GM19452 (cell line): ENCODE results near the gene RPA1.

Experiments used
- ATAC-seq: cut with Tn5 transposase; IDR thresholded peaks from one replicate; pipeline ENCODE4 v1.9.1; 2021; ENCODE audit not compliant: unreplicated experiment

RPA1 gene

GRCh38 chr17:1939981-1940809 is 110.4 kb downstream of the RPA1 start:
- ATAC-seq = no peak

GRCh38 chr17:1940810-1941185 is 111.0 kb downstream of the RPA1 start:
- no peak for ATAC-seq

- no peak for ATAC-seq
Observed at GRCh38 chr17:1941272-1942065, 111.7 kb downstream of the RPA1 start.

DNA sequence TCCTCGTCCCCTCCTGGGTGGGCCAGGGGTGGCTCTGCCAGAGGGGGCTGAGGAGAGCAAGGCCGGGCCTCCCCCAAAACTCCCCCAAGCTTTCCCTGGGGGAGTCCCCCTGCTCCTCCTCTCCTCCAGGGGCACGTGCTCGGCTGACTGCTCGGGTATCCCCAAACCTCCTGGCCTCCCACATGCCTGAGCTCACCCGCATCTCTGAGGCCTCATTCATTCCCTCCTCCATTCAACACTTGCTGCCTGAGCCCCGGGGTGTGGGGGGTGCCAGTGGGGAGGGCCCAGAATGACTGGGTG is 112.2 kb downstream of the RPA1 start:
- no peak for ATAC-seq

- ATAC-seq = no peak
Observed at GRCh38 chr17:1942666-1943435, 113.0 kb downstream of the RPA1 start.

- no peak for ATAC-seq
Observed at GRCh38 chr17:1943436-1943831, 113.6 kb downstream of the RPA1 start.

DNA sequence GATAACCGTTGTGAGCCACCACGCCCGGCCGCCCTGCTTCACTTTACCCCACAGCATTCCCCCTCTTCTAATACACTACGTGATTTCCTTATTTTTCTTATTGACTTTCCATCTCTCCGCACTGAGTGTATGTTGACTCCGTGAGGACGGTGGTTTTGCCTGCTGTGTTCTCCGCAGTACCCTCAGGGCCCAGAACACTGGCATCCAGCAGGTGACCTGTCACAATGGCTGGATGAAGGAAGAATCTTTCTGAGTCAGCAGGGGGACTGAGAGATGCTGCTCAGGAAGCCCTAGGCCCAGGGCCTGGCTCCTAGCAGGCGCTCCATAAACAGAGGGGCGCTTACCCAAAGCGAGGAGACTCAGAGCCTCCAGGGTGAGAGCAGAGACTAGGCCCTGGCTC is 115.8 kb downstream of the RPA1 start:
- ATAC-seq = no peak

- no peak for ATAC-seq
Observed at GRCh38 chr17:1946021-1946932, 116.5 kb downstream of the RPA1 start.

DNA sequence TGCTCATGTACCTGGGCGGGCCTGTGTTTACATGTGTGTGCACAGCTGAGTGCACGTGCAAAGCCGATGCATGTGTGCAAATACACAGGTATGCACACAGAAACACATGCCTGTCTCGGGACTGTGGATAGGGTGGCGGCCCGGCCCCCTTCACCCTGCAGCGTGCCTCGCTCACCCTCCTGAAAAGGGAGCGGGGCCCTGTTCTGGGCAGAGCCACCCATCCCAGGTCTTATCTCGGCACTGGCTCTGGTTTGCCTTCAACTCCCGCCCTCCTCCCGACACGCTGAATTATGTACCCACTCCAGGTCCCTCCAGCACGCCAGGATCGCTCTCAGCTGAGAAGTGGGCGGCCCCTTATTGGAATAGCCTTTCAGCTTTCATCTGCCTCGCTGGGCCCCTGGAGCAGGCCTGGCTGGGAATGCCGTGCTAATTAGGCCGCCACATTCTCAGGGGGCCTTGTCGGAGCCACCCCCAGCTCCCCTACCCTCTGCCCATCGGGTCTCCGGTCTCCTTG is 117.5 kb downstream of the RPA1 start:
- ATAC-seq = no peak

DNA sequence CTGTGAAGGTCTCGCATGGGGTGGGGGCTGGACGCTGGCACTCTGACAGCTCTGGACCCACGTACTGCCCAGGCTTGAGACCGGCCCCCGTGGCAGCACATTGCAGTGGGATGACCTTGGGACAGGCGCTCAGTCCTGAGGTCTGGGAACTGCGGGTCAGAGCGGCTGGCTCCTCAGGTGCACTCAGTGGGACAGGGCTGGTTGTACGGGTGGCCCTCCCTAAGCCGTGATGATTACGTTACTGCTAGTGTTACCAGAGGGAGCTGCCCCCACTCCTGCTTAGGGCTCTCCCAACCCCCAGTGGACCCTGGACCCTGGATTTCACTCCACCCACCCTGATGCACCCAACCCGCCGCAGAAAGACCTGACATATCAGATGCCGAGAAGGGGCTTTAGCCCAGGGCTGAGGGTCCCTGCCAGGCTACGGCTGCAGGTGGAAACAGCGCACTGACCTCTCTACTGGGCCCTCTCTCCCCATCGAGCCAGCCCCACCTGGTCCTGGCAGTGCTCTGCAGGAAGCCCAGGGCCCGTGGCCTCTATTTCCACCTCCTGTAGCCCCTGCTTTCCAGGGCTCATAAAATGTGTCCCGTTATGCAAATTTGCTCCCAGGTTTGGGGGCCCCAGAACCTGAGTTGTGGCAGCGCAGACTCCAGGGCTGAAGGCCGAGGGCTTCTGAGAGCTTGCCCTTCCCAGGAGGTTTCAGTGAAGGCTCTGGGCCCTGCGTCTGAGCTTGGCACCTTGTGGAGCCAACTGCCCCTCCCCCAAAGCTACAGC is 118.1 kb downstream of the RPA1 start:
- no peak for ATAC-seq

GRCh38 chr17:1948517-1948825 is 118.7 kb downstream of the RPA1 start:
- no peak for ATAC-seq
